SJCRH30 (cell line): ENCODE results near the gene LIPA. TPM values are rescaled to one million over a fixed set of nuclear protein-coding genes. Genes with fewer than 3 reads are reported as not detected.
"Not testable (repeated sequence)": the region's sequence is repeated elsewhere in the genome, so short reads cannot be mapped to it uniquely, and the experiment has no call there.

ENCODE experiments used
- DNase-seq, 2 experiments: peaks; one replicate each; pipeline ENCODE4 v3.0.0-alpha.2; 2015 to 2020
- H3K27ac ChIP-seq: fragments of 250-450 bp; sonication (Bioruptor Pico); 2 replicates; pipeline ENCODE4 v1.5.1; 2020; ENCODE audit warnings: mild to moderate bottlenecking, moderate library complexity
- H3K27me3 ChIP-seq: fragments of 250-450 bp; sonication (Bioruptor Pico); 2 replicates; pipeline ENCODE4 v1.5.1; 2020; ENCODE audit warnings: mild to moderate bottlenecking, moderate library complexity
- H3K36me3 ChIP-seq: fragments of 250-450 bp; sonication (Bioruptor Pico); 2 replicates; pipeline ENCODE4 v1.5.1; 2020; ENCODE audit warnings: mild to moderate bottlenecking, moderate library complexity
- H3K4me1 ChIP-seq: fragments of 250-450 bp; sonication (Bioruptor Pico); 2 replicates; pipeline ENCODE4 v1.5.1; 2020; ENCODE audit warnings: mild to moderate bottlenecking, moderate library complexity
- H3K4me3 ChIP-seq: fragments of 250-450 bp; sonication (Bioruptor Pico); 2 replicates; pipeline ENCODE4 v1.5.1; 2020; ENCODE audit warnings: mild to moderate bottlenecking, moderate library complexity
- H3K9me3 ChIP-seq: fragments of 250-450 bp; sonication (Bioruptor Pico); replicated peaks from 2 replicates; pipeline ENCODE4 v1.5.1; 2020; ENCODE audit warnings: mild to moderate bottlenecking, moderate library complexity
- total RNA-seq: library from RNA; depleted of rRNA; stranded (reverse); fragments of >200 nt; shearing (Covaris generic); gene quantifications from 2 replicates; pipeline ENCODE4 v1.2.3, GENCODE V29; 2014; rRNA removed

The LIPA gene
- 14.5 and 14.6 TPM in 2 replicates for total RNA-seq

DNA sequence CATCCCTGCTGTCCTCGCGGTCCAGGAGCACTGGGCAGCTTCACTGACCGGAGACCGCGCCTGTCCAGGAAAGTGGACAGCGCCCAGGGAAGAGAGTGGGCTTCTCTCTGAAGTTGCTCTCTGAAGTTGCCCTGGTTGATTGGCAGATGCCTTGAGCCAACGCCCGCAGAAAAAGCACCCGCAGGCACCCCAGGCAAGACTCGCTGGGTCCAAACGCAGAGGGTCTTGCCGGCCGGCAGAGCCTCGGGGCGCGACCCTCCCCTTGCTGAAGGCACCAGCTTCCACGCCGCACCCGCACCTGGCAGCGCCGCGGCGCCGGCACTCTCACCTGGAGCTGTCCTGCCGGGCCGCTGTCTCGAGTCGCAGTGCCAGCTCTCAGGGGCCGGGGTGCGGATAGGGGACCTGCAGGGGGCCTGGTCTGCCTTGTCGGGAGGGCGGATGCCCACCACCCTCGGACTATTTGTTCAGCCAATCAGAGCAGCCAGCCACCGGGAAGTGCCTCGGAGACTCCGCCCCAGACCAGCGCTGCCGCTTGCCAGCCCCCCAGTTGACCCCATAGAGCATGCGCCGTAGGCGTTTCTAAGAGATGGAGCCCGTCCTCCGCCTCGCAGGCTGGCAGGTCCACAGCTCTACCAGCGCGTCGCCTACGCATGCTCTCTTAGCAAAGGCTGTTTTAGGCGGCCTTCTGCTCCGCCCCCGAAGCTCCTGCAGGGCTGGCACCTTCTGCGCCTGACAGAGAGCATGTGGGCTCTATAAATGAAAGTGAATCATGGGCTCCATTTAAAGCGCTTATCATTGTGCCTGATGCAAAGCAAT, at the start of gene LIPA:
TSS of gene LIPA (minus strand) at position 367 of the 816 bp plus-strand sequence. CDS start 4,127 bp downstream, outside the sequence.
- no peaks in the 10 kb centered on the region for H3K27me3 ChIP-seq
- H3K9me3 ChIP-seq: no peaks in the 10 kb centered on the region
- no peak within 1 kb of the TSS for H3K27ac ChIP-seq
- peak within 1 kb of the TSS; percentile 75 for H3K4me3 ChIP-seq
- no peaks in the 10 kb centered on the region for H3K4me1 ChIP-seq
- H3K36me3 ChIP-seq: no peaks in the 10 kb centered on the region
- DNase-seq: peak; percentile 96

DNA sequence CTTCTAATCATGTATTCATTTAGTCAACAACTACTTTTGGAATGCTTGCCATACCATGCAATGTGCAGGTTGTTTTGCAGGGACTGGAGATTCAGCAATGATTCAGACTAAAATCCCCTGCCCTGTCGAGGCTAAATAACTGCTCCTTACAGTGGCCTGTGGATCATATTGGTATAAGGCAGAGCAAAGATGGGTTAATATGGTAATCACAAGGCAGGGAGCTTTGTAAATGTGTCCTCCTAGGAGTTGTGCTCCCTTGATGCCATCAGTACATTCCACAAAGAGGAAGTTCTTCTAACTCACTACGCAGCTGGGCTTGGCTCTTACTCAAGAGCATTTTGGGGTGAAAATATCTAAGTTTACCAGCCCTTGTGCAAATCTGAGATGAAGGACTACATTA, 49.7 kb upstream of the LIPA start:
- Histone ChIP-seq H3K27ac (peak overlapping the region; percentile 72), H3K4me3 (peak overlapping the region; percentile 52), H3K4me1 (no peaks in the 10 kb centered on the region), H3K27me3 (no peaks in the 10 kb centered on the region), H3K36me3 (no peaks in the 10 kb centered on the region), H3K9me3 (no peaks in the 10 kb centered on the region)
- DNase-seq: peak in 1 of 2 experiments; percentile 4

DNA sequence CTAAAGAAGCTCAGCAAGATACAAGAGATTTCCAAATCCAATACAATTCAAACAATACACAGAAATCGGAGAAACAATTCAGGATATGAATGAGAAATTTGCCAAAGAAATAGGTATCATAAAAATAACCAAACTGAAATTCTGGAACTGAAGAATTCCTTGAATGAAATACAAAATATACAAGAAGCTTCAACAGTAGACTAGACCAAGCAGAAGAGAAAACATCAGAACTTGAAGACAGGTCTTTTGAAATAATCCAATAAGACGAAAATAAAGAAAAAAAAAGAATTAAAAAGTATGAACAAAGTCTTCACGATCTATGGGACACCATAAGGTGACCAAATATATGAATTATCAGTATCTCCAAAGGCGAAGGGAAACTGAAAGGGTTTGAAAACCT, 47.5 kb upstream of the LIPA start:
- Histone ChIP-seq H3K4me1 (no peaks in the 10 kb centered on the region), H3K4me3 (no peak overlapping the region), H3K9me3 (no peaks in the 10 kb centered on the region), H3K27me3 (no peaks in the 10 kb centered on the region), H3K36me3 (no peaks in the 10 kb centered on the region), H3K27ac (no peak overlapping the region)
- DNase-seq: no peak

DNA sequence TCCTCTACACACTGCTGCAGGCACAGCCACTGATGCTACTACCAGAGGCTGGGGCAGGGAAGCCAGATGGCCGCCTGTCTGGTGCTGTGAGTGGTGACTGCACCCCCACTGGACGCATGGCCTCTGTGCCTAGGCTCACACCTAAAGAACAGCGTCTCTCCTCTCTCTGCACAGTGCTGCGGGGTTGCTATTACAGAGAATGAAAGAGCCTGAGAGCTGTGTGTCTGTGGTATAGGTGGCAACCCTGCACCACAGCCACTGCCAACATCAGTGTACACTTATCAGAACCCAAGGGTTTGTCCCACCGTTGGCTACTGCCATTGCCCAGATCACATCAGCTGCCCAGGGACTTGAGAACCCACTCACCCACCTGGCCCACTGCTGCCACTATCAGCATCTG, 46.2 kb upstream of the LIPA start:
- DNase-seq: no peak
- H3K27ac ChIP-seq: no peak overlapping the region
- no peaks in the 10 kb centered on the region for H3K4me1 ChIP-seq
- H3K4me3 ChIP-seq: no peak overlapping the region
- H3K36me3 ChIP-seq: no peaks in the 10 kb centered on the region
- no peaks in the 10 kb centered on the region for H3K9me3 ChIP-seq
- no peaks in the 10 kb centered on the region for H3K27me3 ChIP-seq

DNA sequence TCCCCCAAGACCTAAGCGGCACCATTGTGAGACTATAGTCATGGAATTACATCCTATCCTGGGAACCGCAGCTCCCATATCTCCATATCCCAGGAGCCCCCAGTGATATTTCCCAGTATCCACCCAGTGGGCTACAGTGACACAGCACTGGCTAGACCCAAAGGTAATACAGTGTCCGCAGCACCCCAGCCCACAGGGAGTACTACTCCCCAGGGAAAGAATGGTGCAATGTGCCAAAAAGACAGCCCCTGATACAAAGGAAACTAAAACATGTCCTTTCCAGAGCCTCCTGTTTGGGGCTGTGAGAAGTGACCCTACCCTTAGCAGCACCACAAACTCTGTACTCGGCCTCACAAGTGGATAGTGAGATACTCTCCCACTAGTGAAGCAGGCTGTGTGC, 45.8 kb upstream of the LIPA start:
- no peaks in the 10 kb centered on the region for H3K27me3 ChIP-seq
- no peaks in the 10 kb centered on the region for H3K36me3 ChIP-seq
- no peak overlapping the region for H3K27ac ChIP-seq
- DNase-seq: no peak
- H3K4me3 ChIP-seq: no peak overlapping the region
- H3K4me1 ChIP-seq: no peaks in the 10 kb centered on the region
- H3K9me3 ChIP-seq: no peaks in the 10 kb centered on the region

DNA sequence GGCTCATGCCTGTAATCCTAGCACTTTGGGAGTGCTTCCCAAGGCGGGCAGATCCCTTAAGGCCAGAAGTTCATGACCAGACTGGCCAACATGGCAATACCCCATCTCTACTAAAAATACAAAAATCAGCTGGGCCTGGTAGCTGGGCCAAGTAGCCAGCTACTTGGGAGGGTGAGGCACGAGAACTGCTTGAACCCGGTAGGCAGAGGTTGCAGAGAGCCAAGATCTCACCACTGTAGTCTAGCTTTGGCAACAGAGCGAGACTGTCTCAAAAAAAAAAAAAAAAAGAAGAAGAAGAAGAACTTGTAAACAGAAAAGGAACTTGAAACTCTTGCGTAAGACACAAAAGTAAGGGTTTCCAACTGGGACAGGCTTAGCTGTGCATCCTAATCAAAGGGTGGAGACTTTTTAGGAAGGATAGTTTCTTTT, 44.7 kb upstream of the LIPA start:
- no peak for DNase-seq
- Histone ChIP-seq H3K36me3 (no peaks in the 10 kb centered on the region), H3K27me3 (no peaks in the 10 kb centered on the region), H3K4me1 (no peaks in the 10 kb centered on the region), H3K27ac (no peak overlapping the region), H3K9me3 (no peaks in the 10 kb centered on the region), H3K4me3 (no peak overlapping the region)

DNA sequence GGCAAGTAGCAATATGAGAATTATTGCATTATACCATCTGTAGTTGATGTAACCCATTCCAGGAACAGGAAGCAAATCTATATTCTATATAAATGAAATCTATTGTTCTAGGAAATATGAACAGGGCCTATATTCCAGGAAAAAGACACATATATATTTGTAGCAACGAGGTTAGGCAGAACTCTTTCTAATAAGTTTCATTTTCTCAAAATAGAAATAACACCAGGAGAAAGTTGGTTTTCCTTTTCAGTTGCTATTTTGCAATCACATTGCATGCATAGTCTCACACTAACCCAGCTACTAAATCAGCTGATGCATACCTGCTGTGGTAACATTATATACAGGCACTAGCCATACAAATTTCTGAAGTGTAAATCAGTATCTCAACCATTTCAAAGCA, 44.0 kb upstream of the LIPA start:
- no peak for DNase-seq
- Histone ChIP-seq H3K4me3 (no peak overlapping the region), H3K27me3 (no peaks in the 10 kb centered on the region), H3K9me3 (no peaks in the 10 kb centered on the region), H3K27ac (no peak overlapping the region), H3K36me3 (no peaks in the 10 kb centered on the region), H3K4me1 (no peaks in the 10 kb centered on the region)

DNA sequence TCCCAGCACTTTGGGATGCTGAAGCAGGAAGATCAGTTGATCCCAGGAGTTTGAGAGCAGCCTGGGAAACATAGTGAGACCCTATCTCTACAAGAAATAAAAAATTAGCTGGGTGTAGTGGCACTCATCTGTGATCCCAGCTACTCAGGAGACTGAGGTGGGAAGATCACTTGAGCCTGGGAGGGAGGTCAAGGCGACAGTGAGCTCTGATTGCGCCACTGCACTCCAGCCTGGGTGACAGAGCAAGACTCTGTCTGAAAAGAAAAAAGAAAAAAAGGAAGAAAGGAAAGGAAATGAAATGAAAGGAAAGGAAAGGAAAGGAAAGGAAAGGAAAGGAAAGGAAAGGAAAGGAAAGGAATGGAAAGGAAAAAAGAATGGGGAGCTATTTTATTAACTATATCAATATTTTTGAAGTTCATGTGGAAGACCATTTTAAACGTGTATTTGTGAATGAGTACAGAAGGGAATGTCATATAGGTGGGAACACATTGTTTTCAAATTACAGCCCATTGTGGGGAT, 43.2 kb upstream of the LIPA start:
- no peak overlapping the region for H3K4me3 ChIP-seq
- no peaks in the 10 kb centered on the region for H3K36me3 ChIP-seq
- no peak for DNase-seq
- H3K4me1 ChIP-seq: no peaks in the 10 kb centered on the region
- H3K27me3 ChIP-seq: no peaks in the 10 kb centered on the region
- no peaks in the 10 kb centered on the region for H3K9me3 ChIP-seq
- no peak overlapping the region for H3K27ac ChIP-seq

DNA sequence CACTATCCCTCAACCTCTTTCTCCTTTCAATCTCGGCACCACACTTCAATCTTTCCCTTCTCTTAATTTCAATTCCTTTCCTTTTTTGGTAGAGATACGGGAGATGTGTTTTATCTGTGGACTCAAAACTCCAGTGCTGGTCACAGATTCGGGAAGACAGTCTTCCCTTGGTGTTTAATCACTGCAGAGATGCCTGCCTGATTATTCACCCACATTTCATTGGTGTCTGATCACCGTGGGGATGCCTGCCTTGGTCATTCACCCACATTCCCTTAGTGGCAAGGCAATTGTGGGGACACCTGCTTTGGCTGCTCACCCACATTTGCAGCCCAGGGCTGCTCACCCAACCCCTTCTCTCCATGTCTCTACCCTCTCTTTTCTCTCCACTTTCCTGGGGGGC, 33.7 kb upstream of the LIPA start:
- not testable (repeated sequence) for H3K36me3 ChIP-seq, H3K27me3 ChIP-seq, H3K27ac ChIP-seq, H3K4me1 ChIP-seq, DNase-seq, H3K9me3 ChIP-seq, H3K4me3 ChIP-seq

DNA sequence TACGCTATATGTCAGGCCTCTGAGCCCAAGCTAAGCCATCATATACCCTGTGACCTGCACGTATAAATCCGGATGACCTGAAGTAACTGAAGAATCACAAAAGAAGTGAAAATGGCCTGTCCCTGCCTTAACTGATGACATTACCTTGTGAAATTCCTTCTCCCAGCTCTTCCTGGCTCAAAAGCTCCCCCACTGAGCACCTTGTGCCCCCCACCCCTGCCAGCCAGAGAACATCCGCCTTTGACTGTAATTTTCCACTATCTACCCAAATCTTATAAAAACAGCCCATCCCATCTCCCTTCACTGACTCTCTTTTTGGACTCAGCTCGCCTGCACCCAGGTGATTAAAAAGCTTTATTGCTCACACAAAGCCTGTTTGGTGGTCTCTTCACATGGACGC, 33.1 kb upstream of the LIPA start:
- not testable (repeated sequence) for DNase-seq, H3K9me3 ChIP-seq, H3K27ac ChIP-seq, H3K4me3 ChIP-seq, H3K27me3 ChIP-seq, H3K4me1 ChIP-seq, H3K36me3 ChIP-seq

DNA sequence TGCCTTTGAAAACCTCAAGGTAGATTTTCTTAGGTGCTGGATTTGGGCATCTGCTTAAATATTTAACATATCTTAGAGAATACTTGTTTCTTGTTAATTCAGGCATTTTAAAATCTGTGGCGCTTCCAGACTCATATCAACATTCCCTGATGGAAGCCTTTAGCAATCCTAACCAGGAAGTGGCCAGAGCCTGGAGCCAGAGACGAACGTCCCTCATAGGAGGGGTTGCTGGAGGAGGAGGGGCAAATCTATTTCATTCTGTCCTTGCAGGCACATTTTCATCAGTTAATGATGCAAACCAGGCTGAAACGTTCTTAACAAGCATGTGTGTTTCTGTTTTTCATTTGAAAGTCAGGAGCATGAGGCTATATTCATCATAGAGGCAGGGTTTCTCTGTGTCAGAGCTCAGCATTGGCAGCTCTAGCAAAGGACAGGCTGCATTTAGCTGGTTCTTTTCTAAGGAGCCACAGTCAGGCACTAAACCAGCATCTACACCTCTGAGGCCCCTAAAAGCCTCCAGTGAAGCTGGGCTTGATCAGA, 32.4 kb upstream of the LIPA start:
- H3K27me3 ChIP-seq: no peaks in the 10 kb centered on the region
- peak overlapping the region; percentile 47 for H3K4me3 ChIP-seq
- DNase-seq: peak; percentile 66 to 75
- no peaks in the 10 kb centered on the region for H3K9me3 ChIP-seq
- H3K27ac ChIP-seq: peak overlapping the region; percentile 57
- peaks cover 14% of the 10 kb centered on the region for H3K4me1 ChIP-seq
- H3K36me3 ChIP-seq: no peaks in the 10 kb centered on the region

DNA sequence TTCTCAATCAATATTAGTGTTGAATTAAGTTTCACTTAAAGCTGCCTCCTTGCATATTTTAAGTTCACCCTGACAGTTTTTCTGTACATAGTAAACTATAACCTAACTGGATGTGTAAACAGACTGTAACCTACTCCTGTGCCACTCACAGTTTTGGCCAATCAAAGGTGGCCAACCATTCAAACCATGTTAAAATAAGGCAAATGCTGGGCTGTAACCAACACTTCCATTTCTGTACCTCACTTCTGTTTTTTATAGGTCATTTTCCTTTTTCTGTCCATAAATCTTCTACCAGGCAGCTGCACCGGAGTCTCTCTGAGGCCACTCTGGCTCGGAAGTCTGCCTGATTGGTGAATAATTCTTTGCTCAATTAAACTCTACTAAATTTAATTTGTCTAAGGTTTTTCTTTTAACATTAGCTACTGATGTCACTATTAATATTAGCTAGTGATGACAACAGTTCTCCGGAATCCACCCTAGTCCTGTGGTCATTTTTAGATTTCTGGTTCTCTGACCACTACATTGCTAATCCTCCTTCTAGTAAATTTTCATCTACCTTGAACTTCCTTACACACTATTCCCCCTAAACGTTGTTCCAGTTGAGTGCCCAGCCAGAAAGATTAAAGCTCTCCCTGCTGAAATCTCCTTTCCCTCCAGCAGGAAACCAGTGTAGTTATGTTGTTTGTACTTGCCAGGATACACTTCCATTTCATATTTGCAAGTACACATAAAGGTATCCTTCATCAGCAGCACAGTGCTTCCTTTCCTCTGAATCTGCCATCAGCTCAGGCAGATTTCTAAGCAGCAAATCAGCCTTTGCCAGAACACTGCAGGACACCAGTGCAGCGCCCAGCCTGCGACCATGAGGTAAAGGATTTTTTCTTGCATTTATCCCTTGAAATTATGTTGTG, 31.7 kb upstream of the LIPA start:
- no peaks in the 10 kb centered on the region for H3K9me3 ChIP-seq
- peaks cover 17% of the 10 kb centered on the region for H3K4me1 ChIP-seq
- no peaks in the 10 kb centered on the region for H3K36me3 ChIP-seq
- H3K27ac ChIP-seq: peak overlapping the region; percentile 57
- no peaks in the 10 kb centered on the region for H3K27me3 ChIP-seq
- DNase-seq: peak; percentile 30 to 56
- peak overlapping the region; percentile 47 for H3K4me3 ChIP-seq

DNA sequence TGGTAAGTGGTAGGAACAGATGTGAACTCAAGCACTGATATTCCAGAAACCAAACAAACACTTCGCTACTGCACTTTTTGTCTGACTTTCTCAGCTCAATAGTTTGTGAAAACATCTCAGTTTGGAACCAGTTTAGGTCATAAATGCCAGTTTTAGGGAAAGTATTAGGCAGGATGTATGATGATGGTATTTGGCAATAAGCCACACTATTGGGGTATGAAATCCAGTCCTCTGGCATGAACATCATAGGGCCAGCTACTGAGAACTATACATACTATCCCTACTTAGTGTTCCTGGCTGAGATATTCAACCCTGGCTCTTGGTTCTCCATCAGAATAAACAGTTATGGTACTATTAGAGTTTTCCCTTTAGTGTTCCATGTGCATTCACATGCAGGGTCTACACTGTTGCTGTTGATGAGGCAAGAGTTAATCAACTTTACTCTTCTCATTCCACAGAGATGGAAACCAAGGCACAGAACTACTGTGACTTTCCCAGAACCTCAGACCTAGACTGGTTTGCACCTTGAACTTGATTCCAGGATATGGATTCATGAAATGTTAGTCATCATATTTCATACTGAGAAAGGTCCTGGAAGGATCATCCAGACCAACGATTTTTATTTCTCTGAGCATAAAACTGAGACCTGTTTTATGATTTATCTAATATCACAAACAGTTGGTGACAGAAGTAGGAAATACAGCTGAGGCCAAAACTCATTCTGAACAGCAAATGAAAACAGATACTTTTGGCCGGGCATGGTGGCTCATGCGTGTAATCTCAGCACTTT, 30.2 kb upstream of the LIPA start:
- no peak for DNase-seq
- peaks cover 22% of the 10 kb centered on the region for H3K4me1 ChIP-seq

DNA sequence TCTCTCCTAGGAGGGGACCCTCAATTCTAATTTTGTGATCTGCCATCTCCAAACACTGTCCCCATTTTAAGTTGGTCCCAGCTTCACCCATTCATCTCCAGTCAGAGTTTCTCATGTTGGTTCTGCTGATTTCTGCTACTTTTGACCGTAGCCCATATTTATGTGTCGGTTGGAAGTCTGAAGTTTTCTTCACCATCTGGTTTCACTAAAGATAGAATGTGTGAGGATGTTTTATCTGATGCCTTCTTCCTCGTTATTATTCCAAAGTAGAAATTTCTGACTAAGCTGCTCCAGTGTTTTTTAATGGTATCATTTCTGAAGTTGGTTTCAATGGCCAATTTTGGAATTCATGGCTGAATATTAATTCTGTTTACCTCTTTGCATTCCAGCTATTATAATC, 28.9 kb upstream of the LIPA start:
- H3K27ac ChIP-seq: no peak overlapping the region
- H3K9me3 ChIP-seq: no peaks in the 10 kb centered on the region
- H3K27me3 ChIP-seq: no peaks in the 10 kb centered on the region
- H3K36me3 ChIP-seq: no peaks in the 10 kb centered on the region
- H3K4me3 ChIP-seq: no peak overlapping the region
- peaks cover 22% of the 10 kb centered on the region for H3K4me1 ChIP-seq
- DNase-seq: no peak

More for the DNA sequence above, 30.2 kb upstream of the LIPA start:
- Histone ChIP-seq H3K9me3 (no peaks in the 10 kb centered on the region), H3K36me3 (no peaks in the 10 kb centered on the region), H3K27ac (no peak overlapping the region), H3K27me3 (no peaks in the 10 kb centered on the region), H3K4me3 (no peak overlapping the region)
